Neural crest cell (in vitro differentiated cells): Measurements from ENCODE around the gene ALPK3. TPM values are rescaled to one million over a fixed set of nuclear protein-coding genes. Genes with fewer than 3 reads are reported as not detected.

Experiments
- DNase-seq: peaks from one replicate; pipeline ENCODE4 v3.0.0; 2021; ENCODE audit warnings: low read depth, mixed read lengths, low spot score
- H3K27ac Mint-ChIP-seq: one replicate; pipeline ENCODE4 v1.8.0; 2021; ENCODE audit warnings: mild to moderate bottlenecking, mixed read lengths; ENCODE audit not compliant: unreplicated experiment
- H3K27me3 Mint-ChIP-seq: 2 replicates; pipeline ENCODE4 v1.8.0; 2021; ENCODE audit warnings: low read depth, mild to moderate bottlenecking, mixed read lengths
- H3K36me3 Mint-ChIP-seq: 2 replicates; pipeline ENCODE4 v1.8.0; 2021; ENCODE audit warnings: low read depth, mild to moderate bottlenecking, mixed read lengths
- H3K4me1 Mint-ChIP-seq: 2 replicates; pipeline ENCODE4 v1.8.0; 2021; ENCODE audit warnings: mixed read lengths
- H3K4me3 Mint-ChIP-seq: one replicate; pipeline ENCODE4 v1.8.0; 2021; ENCODE audit warnings: mild to moderate bottlenecking, mixed read lengths
- H3K9me3 Mint-ChIP-seq: 2 replicates; pipeline ENCODE4 v1.8.0; 2021; ENCODE audit warnings: mixed read lengths
- CTCF ChIP-seq: fragments of 200-600 bp; sonication (generic); conservative IDR thresholded peaks from 2 replicates; pipeline ENCODE4 v1.5.0; 2021; ENCODE audit warnings: antibody characterized with exemption, mild to moderate bottlenecking
- total RNA-seq: library from RNA; stranded (reverse); gene quantifications from 2 replicates; pipeline ENCODE4 v1.2.1, GENCODE V29; 2021

Gene ALPK3
- total RNA-seq, 1 donor from 2014 or later = 4.4 TPM

GRCh38 chr15:84830036-84830435 is 12.9 kb downstream of the ALPK3 start:
- H3K27me3 Mint-ChIP-seq = no peaks in the 10 kb centered on the region
- no peak overlapping the region for H3K27ac Mint-ChIP-seq
- no peaks in the 10 kb centered on the region for H3K36me3 Mint-ChIP-seq
- no peak overlapping the region for H3K4me3 Mint-ChIP-seq
- no peaks in the 10 kb centered on the region for H3K9me3 Mint-ChIP-seq
- no peaks in the 10 kb centered on the region for H3K4me1 Mint-ChIP-seq
- no peak for TF ChIP-seq CTCF
- DNase-seq = no peak

GRCh38 chr15:84831028-84831427 is 13.9 kb downstream of the ALPK3 start:
- H3K27ac Mint-ChIP-seq = no peak overlapping the region

GRCh38 chr15:84831613-84832012 is 14.5 kb downstream of the ALPK3 start:
- no peaks in the 10 kb centered on the region for H3K4me1 Mint-ChIP-seq
- no peaks in the 10 kb centered on the region for H3K27me3 Mint-ChIP-seq
- no peaks in the 10 kb centered on the region for H3K9me3 Mint-ChIP-seq
- no peak for TF ChIP-seq CTCF
- DNase-seq = no peak
- no peak overlapping the region for H3K4me3 Mint-ChIP-seq
- H3K36me3 Mint-ChIP-seq = no peaks in the 10 kb centered on the region
- no peak overlapping the region for H3K27ac Mint-ChIP-seq

More at GRCh38 chr15:84831028-84831427, 13.9 kb downstream of the ALPK3 start:
- H3K4me3 Mint-ChIP-seq = no peak overlapping the region
- H3K27me3 Mint-ChIP-seq = no peaks in the 10 kb centered on the region
- no peaks in the 10 kb centered on the region for H3K9me3 Mint-ChIP-seq
- DNase-seq = no peak
- TF ChIP-seq CTCF = no peak
- no peaks in the 10 kb centered on the region for H3K36me3 Mint-ChIP-seq
- H3K4me1 Mint-ChIP-seq = no peaks in the 10 kb centered on the region

- H3K27me3 Mint-ChIP-seq = no peaks in the 10 kb centered on the region
- no peak overlapping the region for H3K4me3 Mint-ChIP-seq
- no peaks in the 10 kb centered on the region for H3K36me3 Mint-ChIP-seq
- no peak for DNase-seq
- H3K27ac Mint-ChIP-seq = no peak overlapping the region
- TF ChIP-seq CTCF = no peak
- no peaks in the 10 kb centered on the region for H3K4me1 Mint-ChIP-seq
- no peaks in the 10 kb centered on the region for H3K9me3 Mint-ChIP-seq
These were observed 15.4 kb downstream of the ALPK3 start for GRCh38 chr15:84832448-84833040.

- Mint-ChIP-seq H3K4me1 (no peaks in the 10 kb centered on the region), H3K27ac (no peak overlapping the region), H3K27me3 (no peaks in the 10 kb centered on the region), H3K36me3 (no peaks in the 10 kb centered on the region), H3K4me3 (no peak overlapping the region), H3K9me3 (no peaks in the 10 kb centered on the region)
- TF ChIP-seq CTCF = no peak
- no peak for DNase-seq
These were observed 16.5 kb downstream of the ALPK3 start for GRCh38 chr15:84833447-84834228.
